Stimulated activated CD8-positive, alpha-beta memory T cell treated with anti-CD3 and anti-CD28 coated beads, Interleukin-7, amount 100 ng/mL, for 1 hour (primary cell): ENCODE results near the gene POLR3K.
A peak's percentile ranks its signal among the peaks of the same experiment; 100 is the strongest.
"Not testable (repeated sequence)": the region's sequence is repeated elsewhere in the genome, so short reads cannot be mapped to it uniquely, and the experiment has no call there.

Experiments used
- DNase-seq, 2 donors: peaks; one replicate each; pipeline ENCODE4 v3.0.0-alpha.2; 2020; ENCODE audit warnings: low read depth in 2 of 2

The POLR3K gene

GRCh38 chr16:42691-43090 is 10.7 kb downstream of the POLR3K start:
- DNase-seq, result no peak

GRCh38 chr16:42069-42457 is 11.3 kb downstream of the POLR3K start:
- no peak for DNase-seq

- DNase-seq, result no peak
Observed at GRCh38 chr16:41439-42068, 11.9 kb downstream of the POLR3K start.

GRCh38 chr16:38941-39892 is 14.2 kb downstream of the POLR3K start:
- DNase-seq, result peak in 1 of 2 donors; percentile 15

GRCh38 chr16:38206-38605 is 15.2 kb downstream of the POLR3K start:
- DNase-seq, result not testable (repeated sequence)

- DNase-seq, result no peak
Observed at GRCh38 chr16:37511-37910, 15.9 kb downstream of the POLR3K start.

GRCh38 chr16:36336-36984 is 16.9 kb downstream of the POLR3K start:
- no peak for DNase-seq

- no peak for DNase-seq
Observed at GRCh38 chr16:35678-36305, 17.6 kb downstream of the POLR3K start.

GRCh38 chr16:35011-35677 is 18.3 kb downstream of the POLR3K start:
- DNase-seq, result no peak

- no peak for DNase-seq
Observed at GRCh38 chr16:34648-34987, 18.8 kb downstream of the POLR3K start.

- no peak for DNase-seq
Observed at GRCh38 chr16:33877-34647, 19.3 kb downstream of the POLR3K start.

- not testable (repeated sequence) for DNase-seq
Observed at GRCh38 chr16:33154-33876, 20.1 kb downstream of the POLR3K start.

- DNase-seq, result not testable (repeated sequence)
Observed at GRCh38 chr16:30627-31026, 22.8 kb downstream of the POLR3K start.

GRCh38 chr16:25926-26348 is 27.5 kb downstream of the POLR3K start:
- DNase-seq, result not testable (repeated sequence)

GRCh38 chr16:24151-24550 is 29.3 kb downstream of the POLR3K start:
- not testable (repeated sequence) for DNase-seq

- DNase-seq, result not testable (repeated sequence)
Observed at GRCh38 chr16:20886-21285, 32.5 kb downstream of the POLR3K start.

- DNase-seq, result not testable (repeated sequence)
Observed at GRCh38 chr16:17062-17765, 36.2 kb downstream of the POLR3K start.

GRCh38 chr16:10772-11171 is 42.6 kb downstream of the POLR3K start:
- peak; percentile 66 to 71 for DNase-seq

- DNase-seq, result no peak
Observed at GRCh38 chr16:9903-10665, 43.3 kb downstream of the POLR3K start.
